C1 segment of cervical spinal cord (tissue), 14 donors: ENCODE measurements around the gene RNF213.
"Not testable (repeated sequence)": the region's sequence is repeated elsewhere in the genome, so short reads cannot be mapped to it uniquely, and the experiment has no call there.

Experiments
- DNase-seq, 14 donors: peaks; one replicate each; lab custom pipeline; 2025; lab: John Stamatoyannopoulos, UW

RNF213 gene

GRCh38 chr17:80248894-80249710 lies 11.6 kb upstream of the RNF213 start:
- DNase-seq: no peak

GRCh38 chr17:80251966-80252365 lies 8.7 kb upstream of the RNF213 start:
- no peak for DNase-seq

- no peak for DNase-seq
Measured at GRCh38 chr17:80252871-80253270, 7.8 kb upstream of the RNF213 start.

GRCh38 chr17:80253631-80254395 lies 6.8 kb upstream of the RNF213 start:
- DNase-seq: no peak

- DNase-seq: no peak
Measured at GRCh38 chr17:80254396-80255251, 6.0 kb upstream of the RNF213 start.

- DNase-seq: no peak
Measured at GRCh38 chr17:80256034-80256350, 4.7 kb upstream of the RNF213 start.

- DNase-seq: no peak
Measured at GRCh38 chr17:80257716-80258213, 2.9 kb upstream of the RNF213 start.

- DNase-seq: not testable (repeated sequence)
Measured at GRCh38 chr17:80258296-80258695, 2.4 kb upstream of the RNF213 start.

GRCh38 chr17:80259457-80260068 lies 1.1 kb upstream of the RNF213 start:
- DNase-seq: peak in 2 of 14 donors; percentile 3 to 41

- peak in 12 of 14 donors; percentile 14 to 77 (median 31) for DNase-seq
Measured at GRCh38 chr17:80260069-80260535, 550 bp upstream of the RNF213 start.

- peak in 11 of 14 donors; percentile 27 to 71 (median 52) for DNase-seq
Measured at GRCh38 chr17:80261159-80261894, 675 bp downstream of the RNF213 start.

GRCh38 chr17:80261895-80262279 lies 1.2 kb downstream of the RNF213 start:
- DNase-seq: no peak

- DNase-seq: no peak
Measured at GRCh38 chr17:80262291-80262690, 1.6 kb downstream of the RNF213 start.

GRCh38 chr17:80262775-80263244 lies 2.2 kb downstream of the RNF213 start:
- peak in 1 of 14 donors; percentile 9 for DNase-seq

GRCh38 chr17:80263253-80264204 lies 2.9 kb downstream of the RNF213 start:
- peak in 9 of 14 donors; percentile 17 to 63 (median 33) for DNase-seq

- DNase-seq: peak in 1 of 14 donors; percentile 12
Measured at GRCh38 chr17:80264205-80265075, 3.8 kb downstream of the RNF213 start.

- no peak for DNase-seq
Measured at GRCh38 chr17:80265205-80266068, 4.8 kb downstream of the RNF213 start.
